Gastrocnemius medialis (tissue), 4 donors: Measurements from ENCODE around the gene MAML2.

ENCODE experiments used
- POLR2A ChIP-seq, 2 donors: fragments of 450-650 bp; IDR thresholded peaks; one replicate each; pipeline ENCODE4 v1.6.1; 2017; ENCODE audit warnings: antibody characterized with exemption in 2 of 2, mild to moderate bottlenecking in 2 of 2, moderate library complexity in 2 of 2
- TF ChIP-seq, protein P1 (sequence below), 5 experiments: fragments of 450-650 bp in 3 of 5; fragments of 200-600 bp in 2 of 5; sonication (generic) in 2 of 5; IDR thresholded peaks in 4 of 5; conservative IDR thresholded peaks in 1 of 5; 1 replicate in 4 of 5; 2 replicates in 1 of 5; pipeline ENCODE4 v1.5.1; 2016 to 2019; ENCODE audit warnings: antibody characterized with exemption in 5 of 5, mild to moderate bottlenecking in 3 of 5, moderate library complexity in 3 of 5

DNA sequence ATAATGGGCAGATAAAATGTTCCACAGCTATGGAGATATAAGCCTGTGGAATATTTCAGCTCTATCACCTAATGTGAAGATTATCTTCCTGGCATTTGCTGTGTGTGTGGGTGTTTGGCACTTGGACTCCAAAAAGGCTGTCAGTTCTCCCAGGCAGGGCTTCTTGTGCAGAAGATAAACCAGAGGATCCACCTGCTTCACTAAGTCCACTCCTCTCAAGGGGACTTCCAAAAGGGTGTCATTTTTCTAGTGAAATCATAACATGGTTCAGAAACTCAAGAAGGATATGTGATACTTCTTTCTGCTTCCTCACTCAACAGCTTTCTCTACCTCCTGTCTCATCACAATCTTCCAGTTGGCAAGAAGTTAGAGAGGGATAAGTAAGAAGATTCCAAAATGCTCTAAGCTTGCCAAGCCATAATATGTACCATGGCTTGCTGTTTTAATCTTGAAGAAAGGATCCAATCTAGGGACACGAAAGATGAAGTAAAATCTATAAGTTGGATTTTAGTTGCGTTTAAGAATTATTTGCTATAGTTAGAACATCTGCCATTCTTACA lies 212.9 kb downstream of the MAML2 start:
- TF ChIP-seq POLR2A (IDR thresholded peaks at IDR 0.05), result no peak
- TF ChIP-seq, protein P1, sequence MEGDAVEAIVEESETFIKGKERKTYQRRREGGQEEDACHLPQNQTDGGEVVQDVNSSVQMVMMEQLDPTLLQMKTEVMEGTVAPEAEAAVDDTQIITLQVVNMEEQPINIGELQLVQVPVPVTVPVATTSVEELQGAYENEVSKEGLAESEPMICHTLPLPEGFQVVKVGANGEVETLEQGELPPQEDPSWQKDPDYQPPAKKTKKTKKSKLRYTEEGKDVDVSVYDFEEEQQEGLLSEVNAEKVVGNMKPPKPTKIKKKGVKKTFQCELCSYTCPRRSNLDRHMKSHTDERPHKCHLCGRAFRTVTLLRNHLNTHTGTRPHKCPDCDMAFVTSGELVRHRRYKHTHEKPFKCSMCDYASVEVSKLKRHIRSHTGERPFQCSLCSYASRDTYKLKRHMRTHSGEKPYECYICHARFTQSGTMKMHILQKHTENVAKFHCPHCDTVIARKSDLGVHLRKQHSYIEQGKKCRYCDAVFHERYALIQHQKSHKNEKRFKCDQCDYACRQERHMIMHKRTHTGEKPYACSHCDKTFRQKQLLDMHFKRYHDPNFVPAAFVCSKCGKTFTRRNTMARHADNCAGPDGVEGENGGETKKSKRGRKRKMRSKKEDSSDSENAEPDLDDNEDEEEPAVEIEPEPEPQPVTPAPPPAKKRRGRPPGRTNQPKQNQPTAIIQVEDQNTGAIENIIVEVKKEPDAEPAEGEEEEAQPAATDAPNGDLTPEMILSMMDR (IDR thresholded peaks at IDR 0.05 in 4 of 5, conservative IDR thresholded peaks at IDR 0.05 in 1 of 5), result no peak
